BJ (cell line): ENCODE measurements around the gene HOXD8. TPM values are rescaled to one million over a fixed set of nuclear protein-coding genes. Genes with fewer than 3 reads are reported as not detected.

Experiments
- CTCF ChIA-PET: fragments of 350-600 bp; formaldehyde crosslinking; extraction: SDS; loops from one replicate; lab custom pipeline; 2021; ENCODE audit warnings: antibody characterized with exemption, inconsistent platforms; lab: Yijun Ruan, JAX
- POLR2A ChIA-PET: fragments of 300-600 bp; sonication (Branson Sonifier 250); formaldehyde crosslinking; extraction: SDS; loops from one replicate; lab custom pipeline; 2021; ENCODE audit warnings: antibody characterized with exemption; lab: Charles Lee
- DNase-seq: peaks from one replicate; pipeline ENCODE4 v3.0.0-alpha.2; 2011; ENCODE audit warnings: low read depth
- H3K27me3 ChIP-seq: 2 replicates; pipeline ENCODE4 v1.6.0; 2011; ENCODE audit warnings: low read length; ENCODE audit not compliant: control insufficient read depth, insufficient read depth
- H3K36me3 ChIP-seq: 2 replicates; pipeline ENCODE4 v1.5.1; 2011; ENCODE audit warnings: low read length; ENCODE audit not compliant: control insufficient read depth, insufficient read depth
- H3K4me3 ChIP-seq: 2 replicates; pipeline ENCODE4 v1.5.1; 2011; ENCODE audit warnings: low read depth, mild to moderate bottlenecking, control low read depth, low read length
- CTCF ChIP-seq: IDR thresholded peaks from 2 replicates; pipeline ENCODE4 v1.5.1; 2011; ENCODE audit warnings: low read depth, mild to moderate bottlenecking, control low read depth, inconsistent platforms, low read length, moderate library complexity; ENCODE audit not compliant: insufficient read depth
- polyA plus RNA-seq: library from polyadenylated mRNA; depleted of rRNA; stranded (reverse); fragments of >200 nt; gene quantifications from 2 replicates; pipeline ENCODE4 v1.2.3, GENCODE V29; 2011

Gene HOXD8
- polyA plus RNA-seq, 1 experiment = 0.86 TPM

GRCh38 chr2:176152350-176153181 lies 23.1 kb downstream of the HOXD8 start:
- DNase-seq = no peak
- ChIA-PET CTCF (interaction anchor here (2.4 kb wide), 1 partner anchor 12 kb away, joined by 7 read pairs; no protein-coding TSS in a partner anchor), POLR2A (no interaction called here)
- Histone ChIP-seq H3K27me3 (peaks cover 54% of the 10 kb centered on the region), H3K4me3 (no peak overlapping the region), H3K36me3 (no peaks in the 10 kb centered on the region)
- no peak for TF ChIP-seq CTCF

GRCh38 chr2:176154576-176155252 lies 25.2 kb downstream of the HOXD8 start:
- ChIA-PET POLR2A (no interaction called here), CTCF (interaction anchor here (0.8 to 2.4 kb wide), 6 partner anchors 8 to 482 kb away, joined by 3 to 7 read pairs (median 3); no protein-coding TSS in a partner anchor)
- Histone ChIP-seq H3K27me3 (peaks cover 52% of the 10 kb centered on the region), H3K4me3 (no peak overlapping the region), H3K36me3 (no peaks in the 10 kb centered on the region)
- no peak for TF ChIP-seq CTCF
- no peak for DNase-seq

- Histone ChIP-seq H3K4me3 (no peak overlapping the region), H3K36me3 (no peaks in the 10 kb centered on the region), H3K27me3 (peaks cover 54% of the 10 kb centered on the region)
- TF ChIP-seq CTCF = no peak
- DNase-seq = no peak
- POLR2A ChIA-PET = no interaction called here
- CTCF ChIA-PET = interaction anchor here (0.8 to 1.3 kb wide), 5 partner anchors 11 to 481 kb away, joined by 3 to 5 read pairs (median 4); no protein-coding TSS in a partner anchor
These were observed 26.0 kb downstream of the HOXD8 start for GRCh38 chr2:176155356-176156044.

- no peaks in the 10 kb centered on the region for H3K36me3 ChIP-seq
- no peak overlapping the region for H3K4me3 ChIP-seq
- CTCF ChIA-PET = interaction anchor here (0.9 kb wide), 1 partner anchor 15 kb away, joined by 5 read pairs; no protein-coding TSS in a partner anchor
- TF ChIP-seq CTCF = no peak
- POLR2A ChIA-PET = no interaction called here
- DNase-seq = no peak
- H3K27me3 ChIP-seq = peaks cover 54% of the 10 kb centered on the region
These were observed 26.8 kb downstream of the HOXD8 start for GRCh38 chr2:176156301-176156806.
